Mucosa of rectum (tissue), 2 donors: ENCODE results near the gene RAPGEF2.
"Not testable (repeated sequence)": the region's sequence is repeated elsewhere in the genome, so short reads cannot be mapped to it uniquely, and the experiment has no call there.

Source experiments
- H3K27ac ChIP-seq, 2 donors: one replicate each; pipeline ENCODE4 v1.7.0; 2013; ENCODE audit warnings: inconsistent platforms in 2 of 2, low read depth in 2 of 2, low read length in 2 of 2
- H3K27me3 ChIP-seq, 2 donors: one replicate each; pipeline ENCODE4 v1.7.0; 2013; ENCODE audit warnings: low read length in 2 of 2; ENCODE audit not compliant: control insufficient read depth in 2 of 2, insufficient read depth in 2 of 2
- H3K36me3 ChIP-seq, 2 donors: one replicate each; pipeline ENCODE4 v1.7.0; 2013; ENCODE audit warnings: low read length in 2 of 2; ENCODE audit not compliant: control insufficient read depth in 2 of 2, insufficient read depth in 2 of 2
- H3K4me1 ChIP-seq, 2 donors: one replicate each; pipeline ENCODE4 v1.7.0; 2013; ENCODE audit warnings: low read length in 2 of 2, mild to moderate bottlenecking in 1 of 2; ENCODE audit not compliant: control insufficient read depth in 2 of 2, insufficient read depth in 2 of 2
- H3K4me3 ChIP-seq, 2 donors: one replicate each; pipeline ENCODE4 v1.7.0; 2013; ENCODE audit warnings: low read length in 2 of 2
- H3K9ac ChIP-seq, 2 donors: one replicate each; pipeline ENCODE4 v1.7.0; 2013; ENCODE audit warnings: low read length in 2 of 2, low read depth in 1 of 2, mild to moderate bottlenecking in 1 of 2
- H3K9me3 ChIP-seq, 2 donors: one replicate each; pipeline ENCODE4 v1.7.0; 2013; ENCODE audit warnings: low read length in 2 of 2; ENCODE audit not compliant: control insufficient read depth in 2 of 2
- donor health status: healthy.
- donor health status: Normal muscosa, but diverticular disease.

RAPGEF2 gene

DNA sequence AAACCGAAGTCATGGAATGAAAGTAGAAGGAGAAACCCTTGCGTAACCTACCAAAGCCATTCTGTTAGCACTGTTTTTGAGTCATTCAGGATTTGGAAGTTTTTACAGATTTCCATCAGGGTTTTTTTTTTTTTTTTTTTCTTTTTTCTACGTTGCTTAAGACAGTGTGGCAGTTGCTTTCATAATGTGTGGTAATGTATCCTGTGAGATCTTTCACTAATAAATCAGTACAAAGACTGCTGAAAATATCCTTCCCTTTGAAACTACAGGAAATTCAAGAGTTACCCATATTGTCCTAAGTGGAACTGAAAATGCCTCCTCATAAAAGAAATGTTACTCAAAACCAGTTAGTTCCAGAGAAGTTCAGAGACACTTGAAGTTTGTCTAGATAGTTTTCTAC lies 137.8 kb downstream of the RAPGEF2 start:
- Histone ChIP-seq H3K9ac (no peak overlapping the region), H3K9me3 (no peaks in the 10 kb centered on the region), H3K27me3 (no peaks in the 10 kb centered on the region), H3K4me3 (no peak overlapping the region), H3K27ac (peak overlapping the region in 1 of 2 donors; percentile 6), H3K4me1 (peaks cover 0 to 2% of the 10 kb centered on the region in 2 donors), H3K36me3 (no peaks in the 10 kb centered on the region)

GRCh38 chr4:159242427-159242826 lies 139.5 kb downstream of the RAPGEF2 start:
- Histone ChIP-seq H3K4me3 (no peak overlapping the region), H3K36me3 (no peaks in the 10 kb centered on the region), H3K4me1 (peaks cover 0 to 2% of the 10 kb centered on the region in 2 donors), H3K9me3 (no peaks in the 10 kb centered on the region), H3K9ac (no peak overlapping the region), H3K27me3 (no peaks in the 10 kb centered on the region), H3K27ac (no peak overlapping the region)

- no peaks in the 10 kb centered on the region for H3K27me3 ChIP-seq
- no peak overlapping the region for H3K27ac ChIP-seq
- no peak overlapping the region for H3K9ac ChIP-seq
- no peaks in the 10 kb centered on the region for H3K9me3 ChIP-seq
- no peaks in the 10 kb centered on the region for H3K36me3 ChIP-seq
- H3K4me3 ChIP-seq = peak overlapping the region; percentile 2 to 19
- no peaks in the 10 kb centered on the region for H3K4me1 ChIP-seq
Observed at GRCh38 chr4:159248384-159249178, 145.7 kb downstream of the RAPGEF2 start.

DNA sequence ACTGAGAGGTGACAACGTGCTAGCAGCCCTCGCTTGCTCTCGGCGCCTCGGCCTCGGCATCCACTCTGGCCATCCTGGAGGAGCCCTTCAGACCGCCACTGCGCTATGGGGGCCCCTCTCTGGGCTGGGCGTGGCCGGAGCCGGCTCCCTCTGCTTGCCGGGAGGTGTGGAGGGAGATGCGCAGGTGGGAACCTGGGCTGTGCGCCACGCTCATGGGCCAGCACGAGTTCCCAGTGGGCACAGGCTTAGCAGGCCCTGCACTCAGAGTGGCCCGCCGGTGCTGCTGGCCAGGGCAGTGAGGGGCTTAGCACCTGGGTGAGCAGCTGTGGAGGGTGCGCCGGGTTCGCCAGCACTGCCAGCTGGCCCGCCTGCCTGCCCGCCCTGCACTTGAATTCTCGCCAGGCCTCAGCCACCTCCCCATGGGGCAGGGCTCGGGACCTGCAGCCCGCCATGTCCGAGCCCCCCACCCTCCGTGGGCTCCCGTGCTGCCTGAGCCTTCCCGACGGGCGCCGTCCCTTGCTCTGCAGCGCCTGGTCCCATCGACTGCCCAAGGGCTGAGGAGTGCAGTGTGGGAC lies 148.0 kb downstream of the RAPGEF2 start:
- H3K27ac ChIP-seq = no peak overlapping the region
- no peak overlapping the region for H3K4me3 ChIP-seq
- no peak overlapping the region for H3K9ac ChIP-seq
- H3K9me3 ChIP-seq = no peaks in the 10 kb centered on the region
- H3K36me3 ChIP-seq = no peaks in the 10 kb centered on the region
- no peaks in the 10 kb centered on the region for H3K4me1 ChIP-seq
- H3K27me3 ChIP-seq = no peaks in the 10 kb centered on the region

DNA sequence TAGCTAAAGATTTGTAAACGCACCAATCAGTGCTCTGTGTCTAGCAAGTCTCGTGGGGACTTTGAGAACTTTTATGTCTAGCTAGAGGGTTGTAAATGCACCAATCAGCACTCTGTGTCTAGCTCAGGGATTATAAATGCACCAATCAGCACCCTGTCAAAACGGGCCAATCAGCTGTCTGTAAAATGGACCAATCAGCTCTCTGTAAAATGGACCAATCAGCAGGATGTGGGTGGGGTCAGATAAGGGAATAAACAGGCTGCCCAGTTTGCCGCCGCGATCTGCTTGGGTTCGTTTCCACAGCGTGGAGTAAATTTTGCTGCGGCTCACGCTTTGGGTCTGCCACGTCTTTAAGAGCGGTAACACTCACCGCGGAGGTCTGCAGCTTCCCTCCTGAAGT lies 148.7 kb downstream of the RAPGEF2 start:
- H3K4me3 ChIP-seq, H3K36me3 ChIP-seq, H3K9ac ChIP-seq, H3K9me3 ChIP-seq, H3K27me3 ChIP-seq, H3K4me1 ChIP-seq: not testable (repeated sequence)
- H3K27ac ChIP-seq = peak overlapping the region in 1 of 2 donors; percentile 5

DNA sequence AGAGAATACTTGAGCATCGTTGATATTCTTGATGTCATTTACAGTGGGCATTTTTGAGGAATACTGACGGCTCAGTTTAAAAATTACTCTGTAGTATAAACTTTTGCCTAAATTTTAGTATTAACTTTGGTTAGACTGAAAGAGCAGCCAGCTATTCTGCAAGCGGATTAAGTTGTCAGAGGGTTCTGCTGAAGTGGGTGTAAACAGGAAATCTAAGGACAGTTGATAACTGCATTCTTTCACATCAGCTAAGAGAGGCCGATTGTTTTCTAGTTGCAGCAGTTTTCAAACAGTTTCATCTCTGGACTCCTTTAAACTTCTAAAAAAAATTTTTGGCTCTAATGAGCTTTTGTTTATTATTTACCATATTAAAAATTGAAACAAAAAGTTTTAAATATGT lies 149.6 kb downstream of the RAPGEF2 start:
- H3K4me1 ChIP-seq = no peaks in the 10 kb centered on the region
- no peaks in the 10 kb centered on the region for H3K36me3 ChIP-seq
- H3K4me3 ChIP-seq = no peak overlapping the region
- no peaks in the 10 kb centered on the region for H3K9me3 ChIP-seq
- no peak overlapping the region for H3K9ac ChIP-seq
- H3K27me3 ChIP-seq = no peaks in the 10 kb centered on the region
- H3K27ac ChIP-seq = no peak overlapping the region

DNA sequence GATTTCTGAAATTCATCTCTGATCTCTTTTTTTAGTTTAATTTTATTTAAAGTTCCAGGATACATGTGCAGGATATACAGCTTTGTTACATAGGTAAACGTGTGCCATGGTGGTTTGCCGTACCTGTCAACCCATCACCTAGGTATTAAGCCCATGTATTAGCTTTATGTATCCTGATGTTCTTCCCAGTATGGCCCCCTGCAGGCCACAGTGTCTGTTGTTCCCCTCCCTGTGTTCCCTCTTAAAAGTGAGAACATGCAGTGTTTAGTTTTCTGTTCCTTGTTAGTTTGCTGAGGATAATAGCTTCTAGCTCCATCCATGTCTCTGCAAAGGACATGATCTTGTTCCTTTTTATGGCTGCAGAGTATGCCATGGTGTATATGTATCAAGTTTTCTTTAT lies 153.2 kb downstream of the RAPGEF2 start:
- Histone ChIP-seq H3K9ac (no peak overlapping the region), H3K27me3 (no peaks in the 10 kb centered on the region), H3K4me3 (no peak overlapping the region), H3K9me3 (no peaks in the 10 kb centered on the region), H3K36me3 (no peaks in the 10 kb centered on the region), H3K4me1 (no peaks in the 10 kb centered on the region), H3K27ac (no peak overlapping the region)

DNA sequence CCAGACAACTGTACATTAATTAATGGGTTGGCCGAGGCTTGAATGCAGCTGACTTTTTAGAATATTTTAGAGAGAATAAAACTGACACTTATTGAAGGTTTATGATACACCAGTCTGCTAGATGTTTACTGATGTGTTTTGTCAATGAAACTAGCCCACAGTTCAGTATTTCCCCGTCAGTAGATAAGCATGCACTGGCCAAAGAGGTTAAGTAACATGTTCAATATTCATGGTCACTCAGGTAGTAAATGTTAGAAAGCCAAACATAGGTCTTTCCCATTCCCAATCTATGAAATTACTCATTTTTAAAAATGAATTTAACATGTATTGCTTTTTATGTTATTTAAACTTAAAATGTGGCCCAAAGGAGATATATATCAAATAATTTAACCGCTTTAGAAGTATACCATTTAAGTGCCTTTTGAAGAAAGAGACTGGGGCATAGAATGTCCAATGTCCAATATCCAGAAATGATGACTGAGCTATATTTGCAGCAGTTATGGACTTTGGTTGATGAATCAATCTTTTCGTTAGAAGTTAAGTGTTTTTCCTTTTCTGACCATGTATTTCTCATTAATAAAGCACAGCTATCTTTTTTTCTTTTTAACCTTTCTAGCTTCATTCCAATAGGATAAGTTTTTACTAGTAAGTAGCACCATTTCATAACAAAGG lies 156.1 kb downstream of the RAPGEF2 start:
- H3K9ac ChIP-seq = no peak overlapping the region

DNA sequence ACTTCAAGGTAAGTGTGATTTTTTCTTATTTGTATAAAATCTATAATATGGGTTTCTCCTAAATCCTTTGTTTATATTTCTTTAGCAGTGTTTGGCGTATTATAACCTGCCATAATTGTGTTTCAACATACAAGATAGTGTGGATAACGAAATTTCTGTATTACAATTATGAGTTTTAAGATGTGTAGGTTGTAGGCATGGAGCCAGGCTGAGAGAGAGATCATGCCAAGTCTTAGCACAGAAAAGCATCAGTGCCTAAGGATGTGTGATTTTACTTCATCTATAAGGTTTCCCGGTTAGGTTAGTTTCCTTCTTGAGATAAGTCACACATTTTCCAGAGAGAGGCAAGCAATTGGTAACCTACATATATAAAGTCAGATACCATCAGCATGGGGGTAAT lies 161.2 kb downstream of the RAPGEF2 start:
- H3K27ac ChIP-seq = no peak overlapping the region
- no peaks in the 10 kb centered on the region for H3K36me3 ChIP-seq
- no peaks in the 10 kb centered on the region for H3K9me3 ChIP-seq
- H3K4me1 ChIP-seq = peaks cover 0 to 3% of the 10 kb centered on the region in 2 donors
- H3K9ac ChIP-seq = no peak overlapping the region
- no peak overlapping the region for H3K4me3 ChIP-seq
- H3K27me3 ChIP-seq = no peaks in the 10 kb centered on the region

More for the DNA sequence above, 156.1 kb downstream of the RAPGEF2 start:
- H3K27ac ChIP-seq = no peak overlapping the region
- no peaks in the 10 kb centered on the region for H3K4me1 ChIP-seq
- H3K27me3 ChIP-seq = no peaks in the 10 kb centered on the region
- H3K4me3 ChIP-seq = no peak overlapping the region
- no peaks in the 10 kb centered on the region for H3K36me3 ChIP-seq
- H3K9me3 ChIP-seq = no peaks in the 10 kb centered on the region
